Smooth muscle cell of the brain vasculature (primary cell): ENCODE measurements around the gene PEPD.

Source experiments
- DNase-seq: peaks from one replicate; pipeline ENCODE4 v3.0.0-alpha.2; 2012; ENCODE audit warnings: low read depth, low spot score

PEPD gene

DNA sequence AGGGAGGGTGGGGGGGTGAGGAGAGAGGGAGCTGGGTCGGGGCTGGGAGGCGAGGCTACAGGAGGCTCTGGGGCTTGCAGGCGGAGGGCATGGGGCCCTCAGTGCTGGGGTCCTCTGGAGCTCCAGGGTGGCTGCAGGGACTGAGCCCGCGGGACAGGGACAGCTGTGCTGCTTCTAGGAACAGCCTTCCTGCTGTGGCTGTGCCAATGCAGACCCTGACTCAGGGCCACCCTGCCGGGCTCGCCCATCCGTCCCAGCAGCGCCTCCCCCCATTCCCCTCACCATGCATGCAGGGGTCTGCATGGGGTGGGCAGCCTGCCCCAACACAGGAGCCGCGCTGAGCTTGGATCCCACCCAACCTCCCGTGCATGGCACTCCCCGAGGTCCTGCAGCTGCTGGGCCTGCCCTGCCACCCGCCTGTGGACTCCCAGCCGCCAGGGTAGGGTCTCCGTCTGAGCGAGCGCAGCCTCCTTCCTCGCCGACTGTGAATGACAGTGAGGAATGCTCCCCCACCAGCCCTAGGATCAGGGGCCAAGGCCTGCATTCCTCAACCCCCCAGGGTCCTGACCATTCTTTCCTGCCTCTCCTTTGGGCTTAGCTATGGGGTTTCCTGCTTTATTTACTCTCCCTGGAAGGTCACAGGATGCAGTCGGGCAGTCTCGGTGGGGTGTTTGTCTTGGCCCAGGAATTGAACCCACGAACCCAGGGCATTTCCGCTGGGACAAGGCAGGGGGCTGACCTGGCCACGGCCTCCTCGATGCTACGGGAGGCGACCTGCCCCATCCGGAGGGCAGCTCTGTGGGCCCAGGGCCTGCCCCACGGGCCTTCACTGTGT is 124.7 kb downstream of the PEPD start:
- DNase-seq = no peak

DNA sequence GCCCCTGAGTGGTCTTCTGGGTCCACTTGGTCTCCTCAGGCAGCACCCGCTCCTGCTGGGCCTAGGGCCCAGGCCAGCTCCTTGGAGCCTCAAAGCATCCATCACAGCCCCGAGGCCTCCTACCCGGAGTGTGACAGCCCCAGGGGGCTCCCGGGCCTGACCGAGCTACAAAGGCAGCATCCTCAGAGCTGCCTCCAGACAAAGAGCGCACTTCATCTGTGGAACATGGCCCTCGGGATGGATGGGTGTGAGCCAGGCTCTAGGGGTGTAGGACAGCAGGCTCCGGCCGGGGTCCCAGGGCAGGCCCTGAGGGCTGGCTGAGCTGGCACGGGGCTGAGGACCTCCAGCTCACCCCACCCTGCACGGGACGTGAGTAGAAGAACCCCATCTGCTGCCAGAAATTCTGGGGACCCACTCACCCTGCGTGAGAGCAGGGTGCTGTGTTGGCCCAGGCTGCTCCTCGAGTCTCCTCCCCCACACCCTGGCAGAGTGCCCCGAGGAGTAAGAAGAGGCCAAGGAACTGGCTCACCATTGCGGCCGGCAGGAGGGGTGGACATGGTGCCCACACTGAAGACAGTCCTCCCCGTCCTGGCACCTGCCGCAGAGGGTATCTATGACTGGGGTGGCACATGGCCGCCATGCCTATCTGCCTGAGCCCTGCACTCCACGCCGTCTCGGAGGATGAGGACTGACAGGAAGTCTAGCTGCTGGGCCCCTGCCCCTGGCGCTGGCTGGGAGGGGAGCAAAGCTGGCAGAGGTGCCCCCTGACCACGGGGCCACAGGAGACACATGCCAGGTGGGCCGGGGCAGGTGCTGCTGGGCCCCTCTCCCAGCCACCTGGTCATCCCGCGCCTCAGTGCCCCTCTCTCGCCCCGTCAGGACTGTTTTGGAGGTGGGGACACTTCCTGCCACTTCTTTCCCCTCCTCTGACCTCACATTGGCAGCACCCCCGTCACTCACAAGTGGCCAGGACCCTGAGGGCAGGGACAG is 125.7 kb downstream of the PEPD start:
- DNase-seq = no peak

DNA sequence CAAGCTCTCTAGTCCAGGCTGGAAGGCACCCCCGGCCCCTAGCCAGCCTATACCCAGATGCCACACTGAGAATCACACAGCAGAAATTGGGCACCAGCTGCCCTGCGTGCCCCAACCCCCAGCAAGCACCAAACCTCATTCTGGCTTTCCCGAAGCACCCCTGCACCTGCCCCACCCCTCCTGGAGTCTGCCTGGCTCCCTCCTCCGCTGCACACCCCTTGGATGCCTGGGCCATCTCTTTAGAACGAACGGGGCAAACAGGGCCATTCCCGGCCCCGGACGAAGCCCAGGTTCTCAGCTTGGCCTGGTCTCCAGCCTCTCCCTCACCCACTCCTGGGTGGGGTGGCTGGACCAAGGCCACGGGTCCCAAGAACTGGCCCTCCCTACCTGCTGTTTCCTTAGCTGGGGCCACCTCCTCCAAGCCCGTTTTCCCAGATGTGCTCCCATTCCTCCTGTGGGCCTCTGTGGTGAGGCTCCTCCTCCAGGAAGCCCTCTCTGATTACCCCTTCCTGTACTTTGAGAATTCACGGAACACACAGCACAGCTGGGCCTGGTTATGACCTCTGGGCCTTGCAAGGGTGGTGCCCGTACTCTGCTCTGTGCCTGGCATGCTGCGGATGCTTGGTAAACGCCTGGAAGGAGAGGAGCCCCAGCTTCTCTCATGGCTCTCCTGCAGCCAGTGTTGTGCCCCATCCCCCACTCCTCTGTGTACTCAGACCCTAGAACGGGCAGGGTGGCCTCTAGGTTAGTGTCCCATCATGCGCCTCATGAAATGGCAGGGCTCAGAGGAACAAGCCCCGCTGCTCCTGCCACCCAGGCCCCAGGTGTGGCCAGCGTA is 126.6 kb downstream of the PEPD start:
- no peak for DNase-seq

DNA sequence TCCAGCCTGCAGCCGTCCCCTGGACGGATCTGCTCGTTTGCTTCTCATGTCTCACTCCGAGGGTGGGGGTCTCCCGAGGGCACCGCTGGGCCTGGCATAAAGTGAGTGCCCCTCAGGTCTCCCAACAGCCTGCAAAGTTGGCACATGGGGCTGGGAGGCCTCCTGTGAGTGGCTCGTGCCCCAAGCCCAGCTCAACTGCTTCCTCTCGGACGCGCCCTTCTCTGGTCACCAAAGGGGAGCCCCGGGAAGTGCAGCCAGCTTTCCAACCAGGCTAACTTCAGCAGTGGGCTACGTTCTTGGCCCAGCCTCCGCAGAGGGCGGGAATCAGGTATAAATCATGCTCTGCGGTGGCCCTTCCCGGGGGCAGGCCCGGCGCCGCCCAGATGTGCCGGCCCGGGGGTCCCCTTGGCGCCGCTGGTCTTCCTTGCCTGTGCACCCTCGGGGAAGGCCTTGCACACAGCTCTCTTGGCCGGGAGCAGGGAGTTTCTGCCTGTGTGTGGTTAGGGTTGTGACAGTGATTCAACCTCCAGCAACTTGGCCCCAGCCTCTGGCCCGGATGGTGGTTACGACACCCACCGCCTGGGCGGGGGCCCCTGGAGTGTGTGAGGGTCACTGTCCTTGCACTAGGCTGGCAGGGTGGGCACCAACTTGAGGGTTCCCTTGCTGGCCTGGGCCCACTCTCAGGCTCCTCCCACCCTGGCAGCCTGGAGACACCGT is 127.4 kb downstream of the PEPD start:
- no peak for DNase-seq

DNA sequence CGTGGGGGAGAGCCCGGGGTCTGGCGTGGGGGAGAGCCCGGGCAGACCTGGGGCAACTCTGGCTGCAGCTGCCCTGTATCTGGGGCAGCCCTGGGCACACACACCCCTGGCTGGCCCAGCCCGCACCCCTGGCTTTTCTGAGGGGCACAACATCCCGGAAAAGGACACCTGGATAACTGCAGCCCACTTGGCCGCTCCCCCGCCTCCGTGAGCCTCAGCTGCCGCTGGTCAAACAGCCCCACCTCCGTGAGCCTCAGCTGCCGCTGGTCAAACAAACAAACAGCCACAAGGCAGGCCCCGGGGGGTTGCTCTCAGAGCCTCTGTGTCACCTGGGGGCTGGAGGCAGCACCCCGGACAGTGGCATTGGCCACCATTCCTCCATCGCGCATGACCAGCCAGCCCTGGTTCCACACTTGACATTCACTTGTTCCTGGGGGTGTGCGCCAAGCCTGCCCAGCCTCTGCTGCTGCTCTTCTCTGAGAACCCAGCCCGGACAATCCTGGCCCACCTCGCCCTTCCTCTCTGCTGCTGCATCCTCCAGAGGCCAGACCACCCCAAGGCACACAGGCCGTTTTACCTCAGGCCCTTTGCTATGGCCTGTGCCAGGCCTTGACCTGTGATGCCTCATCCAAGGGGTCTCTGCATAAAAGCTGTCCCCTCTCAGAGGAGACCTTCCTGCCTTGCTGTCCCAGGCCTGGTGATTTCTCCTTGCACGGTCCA is 128.1 kb downstream of the PEPD start:
- no peak for DNase-seq

DNA sequence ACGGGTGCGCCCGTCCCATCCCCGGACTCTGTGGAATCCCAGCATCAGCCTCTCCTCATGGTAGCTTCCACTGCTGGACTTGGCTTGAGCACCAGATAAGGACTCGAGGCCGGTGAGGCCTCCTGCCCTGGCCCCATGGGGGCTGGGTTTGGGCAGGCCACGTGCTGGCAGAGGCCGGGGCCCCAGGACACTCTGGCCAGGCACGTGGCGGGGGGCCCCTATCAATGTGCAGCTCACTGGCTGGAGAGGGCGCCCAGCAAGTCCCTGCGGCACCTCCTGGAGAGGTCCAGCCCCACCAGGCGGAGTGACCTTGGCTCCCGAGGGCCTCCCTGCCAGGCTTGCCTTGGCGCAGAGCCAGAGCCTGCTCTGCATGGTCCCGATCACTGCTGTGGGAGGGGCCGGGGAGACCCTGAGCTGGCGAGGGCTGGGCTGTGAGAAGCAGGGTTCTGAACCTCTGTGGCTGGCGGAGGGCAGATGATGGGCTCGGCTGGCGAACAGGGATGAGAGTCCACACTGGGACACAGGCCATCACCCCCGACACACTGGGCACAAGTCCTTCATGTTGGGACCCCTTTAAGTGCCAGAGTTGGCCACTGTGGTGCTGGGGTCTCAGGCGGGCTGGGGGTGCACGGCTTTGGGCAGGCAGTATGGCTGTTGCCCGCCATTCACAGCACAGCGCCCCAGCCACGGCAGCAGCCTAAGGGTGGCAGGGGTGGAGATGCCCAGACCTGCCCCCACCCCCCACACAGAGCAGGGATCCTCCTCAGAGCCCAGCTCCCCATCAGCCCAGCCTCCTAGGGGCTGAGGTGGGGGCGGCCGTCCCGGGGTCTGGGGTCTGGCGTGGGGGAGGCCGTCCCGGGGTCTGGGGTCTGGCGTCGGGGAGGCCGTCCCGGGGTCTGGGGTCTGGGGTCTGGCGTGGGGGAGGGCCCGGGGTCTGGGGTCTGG is 129.0 kb downstream of the PEPD start:
- no peak for DNase-seq

DNA sequence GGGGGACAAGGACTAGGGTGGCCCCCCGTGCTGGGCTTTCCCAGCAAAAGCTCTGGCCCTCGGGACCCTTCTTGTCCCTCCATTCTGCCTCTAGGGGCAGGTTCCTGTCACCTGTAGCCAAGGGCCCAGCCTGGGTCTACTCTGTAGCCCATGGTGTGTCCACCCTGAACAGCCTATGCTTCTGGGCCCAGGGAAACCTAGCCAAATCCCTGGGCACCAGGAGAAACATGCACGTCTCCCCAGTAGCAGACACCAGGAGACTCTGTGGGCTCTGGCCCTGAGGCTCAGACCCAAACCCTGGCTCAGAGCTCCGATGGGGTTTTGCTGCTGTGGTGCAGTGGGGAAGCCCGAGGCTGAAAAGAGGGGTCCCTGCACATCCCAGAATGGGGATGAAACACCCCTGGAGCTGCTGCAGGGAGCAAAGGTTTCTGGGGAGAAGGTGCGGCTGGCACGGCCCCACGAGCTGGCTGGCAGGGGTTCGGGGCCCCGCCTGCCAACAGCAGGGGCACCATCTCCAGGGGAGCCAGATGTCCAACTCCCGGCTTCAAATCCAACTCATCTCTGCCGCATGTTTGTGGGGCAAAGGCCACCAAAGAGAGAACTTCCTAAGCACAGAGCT is 129.9 kb downstream of the PEPD start:
- no peak for DNase-seq

DNA sequence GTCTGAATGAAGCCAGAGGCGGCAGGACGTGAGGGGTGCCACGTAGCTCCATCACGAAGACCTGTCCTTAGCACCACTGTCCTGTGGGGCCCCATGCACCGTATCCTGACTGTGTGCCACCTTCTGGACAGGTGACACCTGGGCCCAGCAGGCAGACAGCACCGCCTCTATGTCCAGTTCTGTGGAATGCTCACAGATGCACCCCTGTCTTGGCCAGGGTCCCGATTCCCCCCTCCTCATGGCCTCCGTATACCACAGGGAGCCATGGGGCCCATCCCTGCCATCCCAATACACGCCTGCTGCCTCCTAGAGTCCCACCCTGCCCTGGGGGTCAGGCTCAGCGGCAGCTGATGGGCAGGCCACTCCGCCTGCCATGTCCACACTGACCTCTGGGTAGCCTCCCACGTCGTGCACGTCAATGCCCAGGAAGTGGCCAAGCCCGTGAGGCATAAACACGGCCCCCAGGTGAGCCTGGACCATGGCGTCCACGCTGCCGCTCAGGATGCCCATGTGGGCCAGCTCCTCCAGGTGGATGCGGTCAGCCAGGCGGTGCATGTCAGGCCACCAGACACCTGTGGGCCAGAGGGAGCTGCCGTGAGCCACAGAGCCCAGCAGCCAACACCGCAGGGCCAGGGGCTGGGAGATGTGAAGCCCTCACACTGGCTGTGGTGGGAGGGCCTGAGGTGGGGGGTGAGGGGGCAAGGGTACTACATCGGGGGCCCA is 130.5 kb downstream of the PEPD start:
- DNase-seq = no peak

DNA sequence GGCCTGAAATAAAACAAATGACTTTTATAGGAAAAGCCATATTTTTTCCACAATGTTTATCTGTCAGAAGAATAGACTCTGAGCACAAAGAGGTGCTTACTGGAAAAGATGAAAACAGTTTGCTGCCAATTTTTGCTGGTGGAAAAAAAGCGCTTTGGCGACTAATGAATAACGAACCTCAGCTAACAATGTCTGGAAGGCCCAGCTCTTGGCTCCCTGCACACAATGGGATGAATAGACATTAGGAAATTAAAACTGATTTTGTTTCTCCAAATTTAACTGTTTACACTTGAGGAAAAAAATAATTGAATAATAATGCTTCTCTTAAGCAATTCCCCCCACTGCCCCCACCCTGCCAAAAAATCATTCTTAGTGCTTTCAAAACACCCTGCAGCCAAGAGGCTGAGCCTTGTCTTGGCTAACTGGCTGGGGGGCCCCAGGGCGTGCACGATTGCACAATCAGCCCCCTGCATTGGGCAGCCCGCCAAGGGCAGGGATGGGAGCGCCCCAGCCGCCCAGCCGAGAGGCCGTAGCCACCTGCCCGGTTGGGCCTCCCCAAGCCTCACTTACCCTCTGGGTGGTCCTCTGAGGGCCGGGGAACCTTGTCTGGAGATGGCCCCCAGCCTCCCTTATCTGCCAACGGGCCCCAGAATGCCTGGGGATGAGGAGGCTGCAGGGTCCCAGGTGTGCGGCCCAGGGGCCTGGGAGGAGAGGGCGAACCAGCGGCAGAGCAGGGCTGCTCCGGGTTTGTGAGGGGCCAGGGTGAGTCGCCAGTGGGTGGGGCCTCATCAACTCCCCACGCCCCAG is 131.3 kb downstream of the PEPD start:
- no peak for DNase-seq

DNA sequence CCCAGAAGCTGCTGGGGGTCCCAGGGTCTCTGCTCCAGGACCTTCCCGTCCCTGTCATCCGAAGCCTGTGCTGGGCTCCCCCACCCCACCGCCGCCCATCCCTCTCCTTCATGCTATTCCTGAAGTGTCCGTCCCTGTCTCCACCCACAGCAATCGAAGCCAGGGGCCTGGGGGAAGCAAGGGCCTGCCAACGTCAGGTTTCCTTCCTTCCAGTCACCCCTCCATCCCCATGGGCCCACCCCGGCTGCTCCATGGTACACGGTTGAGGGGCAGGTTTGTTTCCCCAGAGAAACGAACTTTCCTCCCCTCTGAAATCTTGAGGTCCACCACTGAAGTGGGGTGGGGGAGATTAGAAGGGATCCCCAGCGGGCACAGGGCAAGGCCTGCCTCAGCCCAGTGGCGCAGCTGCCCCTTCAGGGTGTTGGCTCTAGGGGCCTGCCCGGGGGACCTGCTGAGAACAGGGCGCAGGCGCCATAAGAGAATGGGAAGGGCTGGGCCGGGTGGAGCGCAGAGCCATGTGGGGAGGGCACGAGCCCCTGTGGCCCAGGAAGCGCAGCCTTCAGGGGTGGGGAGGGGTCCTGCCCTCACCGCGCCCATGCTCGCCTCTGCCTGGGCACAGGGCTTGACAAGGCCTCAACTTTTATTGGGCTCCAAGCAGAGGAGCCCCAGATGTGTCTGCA is 132.0 kb downstream of the PEPD start:
- no peak for DNase-seq

DNA sequence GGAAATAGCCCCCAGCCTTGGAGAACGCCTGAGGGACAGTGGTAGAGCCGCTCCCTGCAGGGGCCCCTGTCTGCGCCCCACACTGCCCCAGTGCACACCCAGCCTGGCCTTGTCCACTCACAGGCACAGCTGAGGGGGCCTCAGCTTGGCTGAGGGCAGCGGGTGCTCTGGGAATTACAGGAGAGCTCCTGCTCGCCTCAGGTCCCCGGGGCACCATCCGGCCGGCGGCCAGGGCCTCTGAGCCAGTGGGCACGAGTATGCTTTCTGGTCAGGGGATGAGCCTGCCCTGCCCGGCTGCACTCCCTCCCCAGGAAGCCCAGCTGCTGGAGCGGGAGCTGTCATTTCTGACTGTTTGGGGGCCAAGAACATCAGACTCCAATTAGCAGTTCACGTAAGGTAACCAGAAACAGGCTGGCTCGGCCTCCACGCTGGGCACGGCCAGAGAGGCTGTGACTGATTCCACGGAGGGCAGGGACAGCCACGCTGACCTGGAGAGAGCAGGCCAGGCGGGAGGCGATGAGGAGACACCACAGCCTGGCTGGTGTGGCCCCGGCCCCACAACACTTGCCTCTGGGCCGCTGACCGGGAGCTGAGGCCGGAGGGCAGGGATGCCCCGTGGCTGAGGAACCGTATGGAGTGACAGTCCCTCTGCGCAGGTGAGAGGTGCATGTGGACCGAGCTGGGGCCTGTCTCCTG is 132.7 kb downstream of the PEPD start:
- DNase-seq = no peak

DNA sequence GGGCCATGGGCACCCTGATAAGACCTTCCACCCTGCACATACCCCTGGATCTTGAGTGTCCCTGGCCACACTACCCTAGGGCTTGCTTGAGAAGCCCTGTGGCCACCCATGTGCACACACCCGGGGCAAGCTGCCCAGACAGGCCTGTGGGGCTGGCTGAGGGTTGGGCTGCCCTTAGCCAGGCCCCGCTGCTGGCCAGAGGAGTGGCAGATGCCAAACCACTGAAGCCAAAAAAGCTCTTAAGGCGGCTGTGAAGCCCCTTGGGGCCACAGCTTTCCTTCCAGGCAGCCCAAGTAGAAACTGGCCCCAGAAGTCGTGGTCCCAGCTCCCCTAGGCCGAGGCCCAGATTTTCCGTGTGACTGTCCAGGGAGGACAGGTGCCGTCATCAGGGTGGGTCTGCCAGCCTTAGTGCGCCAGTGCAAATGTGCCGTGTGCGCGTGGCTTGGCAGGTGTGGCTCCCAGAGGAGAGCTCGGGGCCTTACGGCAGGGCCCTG is 133.3 kb downstream of the PEPD start:
- DNase-seq = no peak

DNA sequence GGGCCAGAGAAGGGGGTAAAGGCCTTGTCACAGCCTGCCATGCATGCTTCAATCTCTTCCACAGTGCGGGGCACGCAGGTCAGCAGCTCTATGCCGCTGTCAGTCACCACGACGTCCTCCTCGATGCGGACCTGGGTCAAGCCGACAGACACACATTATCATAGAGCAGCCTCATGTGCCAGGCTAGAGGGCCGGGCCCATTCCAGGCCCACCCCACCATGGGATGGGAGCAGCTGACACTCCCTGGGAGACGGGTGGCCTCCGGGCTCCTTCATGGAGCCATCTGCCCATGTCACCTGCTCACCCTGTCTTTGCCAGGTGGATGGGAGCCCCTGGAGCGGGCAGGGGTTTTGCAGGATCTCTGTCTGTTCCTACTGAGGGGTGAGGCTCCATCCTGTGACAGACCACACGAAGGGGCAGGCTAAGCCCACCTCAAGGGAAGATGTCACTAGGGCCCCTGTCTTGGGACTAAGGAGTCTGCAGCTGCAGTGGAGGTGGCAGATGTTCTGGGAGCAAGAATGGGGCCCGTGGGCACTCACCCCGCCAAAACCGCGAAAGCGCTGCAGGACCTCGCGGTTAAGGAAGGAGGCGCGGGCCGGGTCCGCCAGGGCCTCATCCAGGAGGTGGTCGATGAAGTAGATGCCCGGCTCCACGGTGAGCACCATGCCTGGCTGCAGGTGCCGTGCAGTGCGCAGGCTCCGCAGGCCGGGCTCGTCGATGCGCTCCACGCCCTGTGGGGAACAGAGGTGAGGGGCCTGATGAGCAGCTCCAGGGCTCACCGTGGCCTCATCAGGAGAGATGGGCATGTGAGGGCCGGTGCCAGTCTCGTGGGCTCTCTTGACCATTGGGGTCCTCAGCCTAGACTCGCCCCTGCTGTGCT is 134.0 kb downstream of the PEPD start:
- DNase-seq = no peak

DNA sequence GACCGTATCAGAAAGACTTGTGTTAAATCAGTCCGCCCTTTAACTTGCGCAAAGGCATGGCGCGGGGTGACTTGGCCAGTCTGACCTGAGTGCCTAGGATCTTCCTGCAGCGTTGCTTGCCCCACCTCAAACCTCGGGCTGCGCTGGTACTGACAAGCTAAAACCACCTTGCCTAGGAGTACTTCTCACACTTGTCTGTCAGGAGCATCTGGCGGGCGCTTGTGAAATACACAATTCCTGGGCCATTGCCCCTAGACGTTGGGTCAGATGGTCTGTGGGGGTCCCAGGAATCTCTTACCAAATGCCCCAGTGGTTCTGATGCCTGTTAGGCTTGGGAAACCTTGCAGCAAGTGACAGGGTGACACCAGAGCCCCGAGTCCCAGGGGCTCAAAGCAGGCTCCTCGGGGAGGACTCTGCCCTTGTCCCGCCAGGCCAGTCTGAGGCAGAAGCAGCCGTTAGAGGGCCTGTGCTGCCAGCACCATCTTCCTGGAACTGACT is 135.2 kb downstream of the PEPD start:
- DNase-seq = no peak

DNA sequence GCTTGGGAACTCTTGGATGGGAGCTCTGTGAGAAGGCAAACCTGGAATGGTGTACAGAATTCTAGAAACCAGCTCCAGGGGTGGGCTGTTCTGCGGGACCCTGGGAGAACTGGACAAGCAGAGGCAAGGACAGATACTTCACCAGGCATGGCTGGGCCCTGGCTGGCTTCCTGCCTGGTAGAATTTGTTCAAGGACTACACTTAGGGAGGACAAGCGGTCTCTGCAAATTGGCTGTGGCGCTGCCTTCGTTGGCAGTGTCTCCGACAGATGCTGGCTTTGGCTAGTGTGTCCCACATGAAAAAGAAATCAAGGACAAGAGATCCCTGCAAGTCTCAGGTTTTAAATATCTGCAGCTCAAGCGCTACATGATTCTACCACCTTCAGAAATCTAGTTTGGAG is 135.6 kb downstream of the PEPD start:
- DNase-seq = no peak
